K562 (cell line): ENCODE results near the gene PTPRG. TPM values are rescaled to one million over a fixed set of nuclear protein-coding genes. Genes with fewer than 3 reads are reported as not detected.

Source experiments
- ATAC-seq: fragments of 200-7000 bp; cut with Tn5 transposase; 3 replicates; pipeline ENCODE4 v1.9.1; 2020; ENCODE audit warnings: moderate library complexity
- BruUV-seq: library from RNA; stranded (reverse); fragments of 400-500 nt; replicated peaks from 2 replicates; lab custom pipeline; 2021; lab: Mats Ljungman, UMichigan
- CTCF ChIA-PET: fragments of 300-600 bp; formaldehyde crosslinking; extraction: SDS; loops from one replicate; lab custom pipeline; 2021; ENCODE audit warnings: low intra/inter-chr PET ratio; lab: Yijun Ruan, JAX
- POLR2A ChIA-PET: fragments of 300-600, 350-650 bp; sonication (Branson Sonifier 250); formaldehyde crosslinking; extraction: SDS; loops from one replicate; lab custom pipeline; 2021; ENCODE audit warnings: antibody characterized with exemption, inconsistent platforms; lab: Yijun Ruan, JAX
- DNase-seq, 4 experiments: peaks; one replicate each; pipeline versions ENCODE4 v3.0.0 to v3.0.0-alpha.2; 2011 to 2018; ENCODE audit warnings: low spot score in 3 of 4, mixed read lengths in 3 of 4; ENCODE audit errors: extremely low read depth in 1 of 4
- FAIRE-seq: peaks from 2 replicates; lab custom pipeline; 2011; peaks lifted over from hg19 to GRCh38; lab: Jason Lieb, UNC
- H2AFZ ChIP-seq: 2 replicates; pipeline ENCODE4 v1.6.0; 2011; ENCODE audit warnings: low read depth, low read length, control low read depth, inconsistent platforms
- H3K27ac ChIP-seq: fragments of 200-600 bp; 3 replicates; pipeline ENCODE4 v1.8.0; 2011; ENCODE audit warnings: low read depth, mild to moderate bottlenecking, control low read depth, inconsistent platforms, low read length, moderate library complexity, mixed read lengths; ENCODE audit errors: extremely low read depth
- H3K27me3 ChIP-seq, 2 experiments: fragments of 300-600 bp in 1 of 2; 2 replicates in 1 of 2; 3 replicates in 1 of 2; pipeline versions ENCODE4 v1.6.0 to v1.8.0; 2011; ENCODE audit warnings: inconsistent platforms in 2 of 2, low read length in 2 of 2, mild to moderate bottlenecking in 1 of 2, mixed read lengths in 1 of 2, moderate library complexity in 1 of 2; ENCODE audit not compliant: control insufficient read depth in 2 of 2, insufficient read depth in 2 of 2
- H3K36me3 ChIP-seq: fragments of 300-600 bp; 3 replicates; pipeline ENCODE4 v1.8.0; 2011; ENCODE audit warnings: mild to moderate bottlenecking, low read length, inconsistent platforms; ENCODE audit not compliant: control insufficient read depth, insufficient read depth
- H3K4me1 ChIP-seq, 2 experiments: fragments of 200-600 bp in 1 of 2; replicated peaks in 1 of 2; 2 replicates in 1 of 2; 3 replicates in 1 of 2; pipeline versions ENCODE4 v1.5.1 to v1.8.0; 2011; ENCODE audit warnings: inconsistent platforms in 2 of 2, low read length in 2 of 2, mild to moderate bottlenecking in 1 of 2, mixed read lengths in 1 of 2, moderate library complexity in 1 of 2; ENCODE audit not compliant: control insufficient read depth in 2 of 2, insufficient read depth in 2 of 2
- H3K4me2 ChIP-seq: 2 replicates; pipeline ENCODE4 v1.6.1; 2011; ENCODE audit warnings: low read length, control low read depth, inconsistent platforms, mixed read lengths; ENCODE audit not compliant: insufficient read depth
- H3K4me3 ChIP-seq: fragments of 200-600 bp; sonication (generic), shearing (Covaris generic); 2 replicates; pipeline ENCODE4 v1.5.1; 2016; ENCODE audit warnings: control low read depth, inconsistent platforms
- H3K79me2 ChIP-seq: fragments of 200-600 bp; 3 replicates; pipeline ENCODE4 v1.8.0; 2011; ENCODE audit warnings: low read length, inconsistent platforms; ENCODE audit not compliant: control insufficient read depth, insufficient read depth
- H3K9ac ChIP-seq, 2 experiments: 2 replicates each; pipeline versions ENCODE4 v1.6.0 to v1.6.1; 2011; ENCODE audit warnings: low read depth in 2 of 2, low read length in 2 of 2, control low read depth in 1 of 2, inconsistent platforms in 1 of 2, mild to moderate bottlenecking in 1 of 2, mixed read lengths in 1 of 2; ENCODE audit not compliant: insufficient read depth in 1 of 2
- H3K9me1 ChIP-seq: one replicate; pipeline ENCODE4 v1.6.0; 2011; ENCODE audit warnings: inconsistent platforms, mild to moderate bottlenecking, low read length, moderate library complexity; ENCODE audit not compliant: control insufficient read depth, insufficient read depth
- H3K9me3 ChIP-seq: replicated peaks from 2 replicates; pipeline ENCODE4 v1.5.1; 2011; ENCODE audit warnings: low read depth, low read length, inconsistent platforms; ENCODE audit not compliant: control insufficient read depth, insufficient read depth
- H4K20me1 ChIP-seq: replicated peaks from 2 replicates; pipeline ENCODE4 v1.6.1; 2011; ENCODE audit warnings: low read length, inconsistent platforms, mixed read lengths; ENCODE audit not compliant: control insufficient read depth, insufficient read depth
- ARID3A ChIP-seq: IDR thresholded peaks from 2 replicates; pipeline ENCODE4 v1.6.1; 2012; ENCODE audit warnings: low read depth, low read length, improper control_type of control experiment, borderline replicate concordance
- BRD4 ChIP-seq: fragments of 200-600 bp; sonication (generic); IDR thresholded peaks from 2 replicates; pipeline ENCODE4 v1.6.1; 2017; ENCODE audit warnings: inconsistent platforms
- CUX1 ChIP-seq: fragments of 200-800 bp; sonication (Bioruptor generic); IDR thresholded peaks from 2 replicates; pipeline ENCODE4 v1.6.1; 2016; ENCODE audit warnings: missing genetic modification characterization, missing compliant biosample characterization
- EHMT2 ChIP-seq: fragments of 450-650 bp; IDR thresholded peaks from 2 replicates; pipeline ENCODE4 v1.6.1; 2018; ENCODE audit warnings: antibody characterized with exemption
- MLX ChIP-seq, 2 experiments: fragments of 450-650 bp in 1 of 2; sonication (generic) in 1 of 2; formaldehyde crosslinking; conservative IDR thresholded peaks; 2 replicates each; pipeline versions ENCODE4 v1.4.0 to v1.8.1; 2020 to 2022; ENCODE audit warnings: mild to moderate bottlenecking in 1 of 2, missing genetic modification reagents in 1 of 2
- NFIC ChIP-seq: fragments of 450-650 bp; IDR thresholded peaks from 2 replicates; pipeline ENCODE4 v1.6.1; 2017; ENCODE audit warnings: mild to moderate bottlenecking, inconsistent platforms
- PYGO2 ChIP-seq: fragments of 450-650 bp; IDR thresholded peaks from 2 replicates; pipeline ENCODE4 v1.6.1; 2016; ENCODE audit warnings: mild to moderate bottlenecking, missing genetic modification characterization, moderate library complexity, missing compliant biosample characterization
- YBX1 ChIP-seq: fragments of 450-650 bp; IDR thresholded peaks from 2 replicates; pipeline ENCODE4 v1.7.1; 2016; ENCODE audit warnings: mild to moderate bottlenecking
- ZKSCAN3 ChIP-seq: fragments of 250-450 bp; sonication (Bioruptor Pico); IDR thresholded peaks from 2 replicates; pipeline ENCODE4 v1.4.0; 2020
- WGBS: fragments of 100-300 bp; shearing (Covaris generic); methylation state at CpG from one replicate; pipeline ENCODE4 v1.1.6; 2016; ENCODE audit warnings: low coverage, mixed read lengths; ENCODE audit not compliant: insufficient coverage; ENCODE audit errors: missing lambda C conversion rate; 5-methylcytosine and 5-hydroxymethylcytosine counted together
- in situ Hi-C: fragments of 300-500 bp; cut with MboI; formaldehyde crosslinking; loops from 4 replicates; pipeline ENCODE4 v1.15.0; 2018; ENCODE audit warnings: inconsistent platforms, mixed read lengths
- intact Hi-C: fragments of 100-400 bp; cut with micrococcal nuclease; formaldehyde crosslinking; loops from 2 replicates; pipeline ENCODE4 v1.14.2; 2022
- polyA plus RNA-seq, 8 experiments: library from polyadenylated mRNA; depleted of rRNA in 4 of 8; stranded (reverse) in 5 of 8; unstranded in 3 of 8; fragments of >200 nt; fragmentation: Nextera tagmentation in 2 of 8; fragmentation: Illumina TruSeq in 1 of 8; extraction: Ambion mirVana in 2 of 8; extraction: Trizol in 1 of 8; gene quantifications; 2 replicates each; pipeline versions ENCODE4 v1.2.1 to v1.2.3, GENCODE V29; 2011 to 2014; ENCODE audit warnings: inconsistent platforms in 1 of 8, missing spikeins in 1 of 8
- total RNA-seq, 7 experiments: library from RNA; depleted of rRNA in 6 of 7; stranded (reverse); fragments of >200 nt in 6 of 7; fragmentation: Illumina TruSeq in 2 of 7; extraction: Trizol in 2 of 7; gene quantifications; 2 replicates each; pipeline versions ENCODE4 v1.2.1 to v1.2.3, GENCODE V29; 2011 to 2021; ENCODE audit warnings: low replicate concordance in 1 of 7

PTPRG gene
- total and polyA plus RNA-seq, 9 of the 15 experiments (the other 6 are each of a cell fraction or from before 2014, with no cell fraction given), result 0.16 TPM; not detected in 8

DNA sequence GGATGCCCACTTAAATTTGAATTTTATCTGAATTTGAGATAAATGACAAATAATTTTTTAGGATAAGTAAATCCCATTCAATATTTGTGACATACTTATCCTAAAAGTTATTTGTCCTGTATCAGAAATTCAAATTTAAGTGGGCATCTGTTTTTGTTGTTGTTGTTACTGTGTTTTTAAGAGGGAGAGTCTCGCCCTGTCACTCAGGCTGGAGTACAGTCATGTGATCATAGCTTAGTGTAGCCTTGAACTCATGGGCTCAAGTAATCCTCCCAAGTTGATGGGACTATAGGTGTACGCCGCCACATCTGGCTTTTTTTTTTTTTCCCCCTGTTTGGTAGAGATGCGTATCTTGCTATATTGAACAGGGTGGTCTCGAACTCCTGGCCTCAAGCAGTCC is 283.0 kb downstream of the PTPRG start (continued):
- TF ChIP-seq ZKSCAN3 (no peak), BRD4 (no peak), EHMT2 (no peak)

- no peak overlapping the region for H3K4me3 ChIP-seq
- POLR2A ChIA-PET, result no interaction called here
- DNase-seq (no peak), FAIRE-seq (no peak), ATAC-seq (no peak)
- CTCF ChIA-PET, result no interaction called here
- H3K27ac ChIP-seq, result no peak overlapping the region
- H3K4me2 ChIP-seq, result no peak overlapping the region
- H4K20me1 ChIP-seq, result no peaks in the 10 kb centered on the region
- intact Hi-C loops (no loop called here), in situ Hi-C loops (no loop called here)
- no peak overlapping the region for H3K9ac ChIP-seq
- H2AFZ ChIP-seq, result no peak overlapping the region
- no peaks in the 10 kb centered on the region for H3K27me3 ChIP-seq
- H3K4me1 ChIP-seq, result no peaks in the 10 kb centered on the region
- H3K9me3 ChIP-seq, result no peaks in the 10 kb centered on the region
- H3K79me2 ChIP-seq, result no peaks in the 10 kb centered on the region
- TF ChIP-seq ARID3A (no peak), NFIC (no peak), CUX1 (CRISPR knock-in tag) (no peak), MLX (CRISPR knock-in tag; conservative IDR thresholded peaks at IDR 0.05) (no peak), YBX1 (no peak), PYGO2 (tag) (no peak)
- no peaks in the 10 kb centered on the region for H3K9me1 ChIP-seq
- 0% methylated on average over 2 of the region's 2 CpGs for WGBS
- BruUV-seq, result no TSS peak
- no peaks in the 10 kb centered on the region for H3K36me3 ChIP-seq
Measured at GRCh38 chr3:61846488-61846887, 285.1 kb downstream of the PTPRG start.
